SH-SY5Y (cell line): ENCODE data around the gene FGD4.

Experiments
- GATA2 ChIP-seq: IDR thresholded peaks from 2 replicates; pipeline ENCODE4 v1.6.1; 2011; ENCODE audit warnings: mild to moderate bottlenecking, low read depth, low read length
- GATA3 ChIP-seq: IDR thresholded peaks from 2 replicates; pipeline ENCODE4 v1.6.1; 2011; ENCODE audit warnings: low read depth, mild to moderate bottlenecking, low read length, moderate library complexity

The FGD4 gene

GRCh38 chr12:32679091-32679919, 279.9 kb downstream of the FGD4 start, which contains the start of gene DNM1L:
TSS of gene DNM1L (plus strand) at chr12:32679301. CDS start at chr12:32679364, 63 bp downstream.
- TF ChIP-seq GATA3 (no peak), GATA2 (no peak)

- TF ChIP-seq GATA2 (no peak), GATA3 (no peak)
These were observed 280.5 kb downstream of the FGD4 start for GRCh38 chr12:32679920-32680237.

- TF ChIP-seq GATA2, result no peak
- TF ChIP-seq GATA3, result no peak
These were observed 281.4 kb downstream of the FGD4 start for GRCh38 chr12:32680787-32681186.

- TF ChIP-seq GATA3 (no peak), GATA2 (no peak)
These were observed 281.9 kb downstream of the FGD4 start for GRCh38 chr12:32681272-32681671.

DNA sequence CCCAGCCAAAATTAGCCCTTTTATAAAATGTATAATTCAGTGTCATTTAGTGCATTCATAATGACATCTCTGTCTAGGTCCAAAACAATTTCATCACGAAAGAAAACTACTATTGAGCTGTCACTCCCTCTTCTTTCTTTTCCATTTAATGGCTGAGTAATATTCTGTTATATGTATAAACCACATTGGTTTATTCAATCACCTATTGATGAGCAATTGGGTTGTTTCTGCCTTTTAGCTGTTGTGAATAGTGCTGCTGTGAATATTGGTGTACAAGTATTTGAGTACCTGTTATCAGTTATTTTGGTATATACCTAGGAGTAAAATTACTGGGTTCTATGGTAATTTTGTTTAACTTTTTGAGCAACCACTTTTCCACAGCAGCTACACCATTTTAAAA, 287.0 kb downstream of the FGD4 start:
- TF ChIP-seq GATA2 (no peak), GATA3 (no peak)

DNA sequence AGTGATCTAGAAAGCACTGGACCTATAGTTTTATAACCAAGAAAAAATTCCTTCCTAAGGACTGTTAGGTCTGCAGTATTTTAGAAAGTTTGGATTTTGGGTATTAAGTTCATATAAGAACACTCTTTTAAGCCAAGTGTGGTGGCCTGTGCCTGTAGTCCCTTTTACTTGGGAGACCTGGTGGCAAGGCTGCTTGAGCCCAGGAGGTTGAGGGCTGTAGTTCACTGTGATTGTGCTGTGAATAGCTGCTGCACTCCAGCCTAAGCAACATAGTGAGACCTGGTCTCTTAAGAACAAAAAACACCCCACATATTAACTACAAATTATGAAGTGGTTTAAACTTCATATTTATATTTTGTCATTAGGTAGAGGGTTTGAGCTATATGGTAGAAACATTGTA, 289.4 kb downstream of the FGD4 start:
- TF ChIP-seq GATA2 (no peak), GATA3 (no peak)

DNA sequence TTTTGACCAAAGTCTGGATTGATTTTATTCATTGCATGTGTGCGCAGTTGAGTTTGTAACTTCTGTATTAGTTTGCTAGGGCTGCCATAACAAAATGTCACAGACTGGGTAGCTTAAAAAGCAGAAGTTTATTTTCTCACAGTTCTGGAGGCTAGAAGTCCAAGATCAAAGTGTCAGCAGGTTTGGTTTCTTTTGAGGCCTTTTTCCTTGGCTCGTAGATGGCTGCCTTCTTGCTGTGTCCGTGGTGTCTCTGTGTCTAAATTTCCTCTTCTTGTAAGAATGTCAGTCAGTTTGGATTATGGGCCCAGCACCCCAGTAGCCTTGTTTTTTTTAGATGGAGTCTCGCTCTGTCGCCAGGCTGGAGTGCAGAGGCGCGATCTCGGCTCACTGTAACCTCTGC, 291.6 kb downstream of the FGD4 start:
- TF ChIP-seq GATA2 (no peak), GATA3 (no peak)

GRCh38 chr12:32692358-32692757, 293.0 kb downstream of the FGD4 start:
- TF ChIP-seq GATA2 (no peak), GATA3 (no peak)

DNA sequence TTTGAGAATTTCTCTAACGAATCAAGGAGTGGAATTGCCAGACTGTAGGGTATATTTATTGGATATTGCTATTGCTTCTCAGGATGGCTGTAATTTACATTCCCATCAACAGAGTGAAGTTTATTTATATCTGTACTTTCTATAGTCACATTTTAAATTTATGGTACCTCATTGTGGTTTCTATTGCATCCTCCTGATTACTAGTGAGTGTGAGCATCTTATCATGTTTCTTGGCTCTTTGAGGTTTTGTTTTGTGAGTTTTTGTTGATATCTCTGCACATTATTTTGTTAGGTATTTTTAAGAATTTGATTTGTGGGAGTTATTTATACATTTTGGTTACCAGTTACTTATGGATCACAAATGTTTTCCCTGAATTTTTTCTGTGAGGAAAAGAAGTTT, 293.7 kb downstream of the FGD4 start:
- no peak for TF ChIP-seq GATA3
- no peak for TF ChIP-seq GATA2
